OCI-LY1 (cell line): Measurements from ENCODE around the gene SAE1.

Source experiments
- H2AFZ ChIP-seq: fragments of 200-600 bp; sonication (generic), shearing (Covaris generic); 2 replicates; pipeline ENCODE4 v1.6.0; 2014; ENCODE audit warnings: antibody characterized with exemption, mild to moderate bottlenecking, low read length
- H3F3A ChIP-seq: fragments of 200-600 bp; sonication (generic), shearing (Covaris generic); 2 replicates; pipeline ENCODE4 v1.6.0; 2014; ENCODE audit warnings: mild to moderate bottlenecking, antibody characterized with exemption, low read length, moderate library complexity; ENCODE audit not compliant: insufficient read depth
- H3K27ac ChIP-seq: fragments of 200-600 bp; sonication (generic); 2 replicates; pipeline ENCODE4 v1.5.1; 2014; ENCODE audit warnings: low read length, mixed run types, mild to moderate bottlenecking, low read depth; ENCODE audit not compliant: poor library complexity, severe bottlenecking
- H3K27me3 ChIP-seq: fragments of 200-600 bp; sonication (generic); 2 replicates; pipeline ENCODE4 v1.6.0; 2014; ENCODE audit warnings: antibody characterized with exemption, mild to moderate bottlenecking, low read length, moderate library complexity; ENCODE audit not compliant: insufficient read depth
- H3K36me3 ChIP-seq: fragments of 200-600 bp; sonication (generic); 2 replicates; pipeline ENCODE4 v1.6.1; 2014; ENCODE audit warnings: mild to moderate bottlenecking, antibody characterized with exemption, low read length, moderate library complexity, mixed read lengths; ENCODE audit not compliant: insufficient read depth
- H3K4me1 ChIP-seq: fragments of 200-600 bp; sonication (generic); 2 replicates; pipeline ENCODE4 v1.5.1; 2014; ENCODE audit warnings: mild to moderate bottlenecking, low read length, moderate library complexity; ENCODE audit not compliant: insufficient read depth, severe bottlenecking
- H3K4me2 ChIP-seq: fragments of 200-600 bp; sonication (generic), shearing (Covaris generic); 2 replicates; pipeline ENCODE4 v1.6.1; 2014; ENCODE audit warnings: low read length
- H3K4me3 ChIP-seq: fragments of 200-600 bp; sonication (generic); 2 replicates; pipeline ENCODE4 v1.5.1; 2014; ENCODE audit warnings: low read length, low read depth, mild to moderate bottlenecking, mixed read lengths; ENCODE audit not compliant: poor library complexity, severe bottlenecking
- H3K79me2 ChIP-seq: fragments of 200-600 bp; shearing (Covaris generic); 2 replicates; pipeline ENCODE4 v1.6.1; 2016; ENCODE audit warnings: mixed run types, low read length, mixed read lengths; ENCODE audit not compliant: insufficient read depth
- H3K9ac ChIP-seq: fragments of 200-600 bp; sonication (generic), shearing (Covaris generic); 2 replicates; pipeline ENCODE4 v1.6.1; 2014; ENCODE audit warnings: mild to moderate bottlenecking, low read length, mixed read lengths
- H3K9me2 ChIP-seq: fragments of 200-600 bp; sonication (generic), shearing (Covaris generic); 2 replicates; pipeline ENCODE4 v1.6.1; 2014; ENCODE audit warnings: low read depth, mild to moderate bottlenecking, low read length, mixed read lengths
- H3K9me3 ChIP-seq: fragments of 200-600 bp; shearing (Covaris generic); 2 replicates; pipeline ENCODE4 v1.6.1; 2014; ENCODE audit warnings: low read length, mixed read lengths
- H4K20me1 ChIP-seq: fragments of 200-600 bp; sonication (generic), shearing (Covaris generic); 2 replicates; pipeline ENCODE4 v1.6.0; 2016; ENCODE audit warnings: mild to moderate bottlenecking, low read length; ENCODE audit not compliant: insufficient read depth
- EZH2 ChIP-seq: fragments of 200-600 bp; sonication (generic), shearing (Covaris generic); IDR thresholded peaks from 2 replicates; pipeline ENCODE4 v1.8.0; 2017; ENCODE audit warnings: borderline replicate concordance, mixed run types, mild to moderate bottlenecking, antibody characterized with exemption, low read length, moderate library complexity, mixed read lengths
- TF ChIP-seq, protein P1 (sequence below): fragments of 200-600 bp; sonication (generic), shearing (Covaris generic); IDR thresholded peaks from 2 replicates; pipeline ENCODE4 v1.5.1; 2017; ENCODE audit warnings: mild to moderate bottlenecking, antibody characterized with exemption, low read length, moderate library complexity, mixed read lengths

SAE1 gene

DNA sequence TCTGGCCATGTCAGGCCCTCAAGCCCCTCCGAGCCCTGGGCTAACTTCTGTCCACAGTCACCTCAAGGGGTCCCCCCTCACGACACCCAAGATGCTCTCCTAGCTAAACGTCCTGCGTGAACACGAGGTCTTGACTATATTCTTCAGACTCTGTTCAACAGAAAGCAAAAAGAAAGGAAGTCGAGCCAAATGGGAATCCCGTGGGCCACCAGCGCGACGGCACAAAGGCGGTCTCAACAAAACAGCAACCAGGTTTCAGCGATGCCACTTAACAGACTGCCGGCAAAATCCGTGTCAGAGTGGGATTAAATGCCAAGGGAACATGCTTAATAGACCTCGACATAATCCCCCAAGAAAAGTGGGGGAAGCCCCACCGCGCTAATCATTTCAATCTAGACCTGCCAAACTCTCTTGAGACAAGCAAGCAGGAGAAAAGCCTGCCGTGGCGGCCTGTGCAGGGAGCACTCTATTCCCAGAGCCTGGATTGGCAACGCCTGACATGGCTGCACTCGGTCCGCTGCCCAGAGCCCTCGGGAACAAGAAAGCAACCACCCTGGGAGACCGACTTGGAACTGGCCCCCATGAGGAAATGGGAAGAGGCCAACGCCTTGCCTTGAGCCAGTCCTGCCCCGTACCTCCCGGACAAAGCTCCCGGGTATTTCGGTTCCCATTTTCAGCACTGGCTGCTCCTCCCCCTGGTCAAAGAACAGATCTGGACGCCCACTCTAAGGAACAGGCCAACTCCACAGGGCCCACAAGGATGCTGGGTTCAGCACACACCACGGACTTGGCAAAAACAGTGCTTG is 33.0 kb upstream of the SAE1 start:
- Histone ChIP-seq H3K9me3 (no peaks in the 10 kb centered on the region), H3K9me2 (no peaks in the 10 kb centered on the region), H3K36me3 (peaks cover 64% of the 10 kb centered on the region), H4K20me1 (0 out of 2 replicates have a peak, but pooled peaks cover 3% of the 10 kb centered on the region), H3K27ac (no peak overlapping the region), H3K9ac (no peak overlapping the region), H3K27me3 (no peaks in the 10 kb centered on the region), H3K4me2 (no peak overlapping the region), H3K4me1 (peaks cover 30% of the 10 kb centered on the region), H3F3A (no peaks in the 10 kb centered on the region), H2AFZ (no peak overlapping the region), H3K79me2 (peaks cover 77% of the 10 kb centered on the region), H3K4me3 (no peak overlapping the region)
- TF ChIP-seq, protein P1, sequence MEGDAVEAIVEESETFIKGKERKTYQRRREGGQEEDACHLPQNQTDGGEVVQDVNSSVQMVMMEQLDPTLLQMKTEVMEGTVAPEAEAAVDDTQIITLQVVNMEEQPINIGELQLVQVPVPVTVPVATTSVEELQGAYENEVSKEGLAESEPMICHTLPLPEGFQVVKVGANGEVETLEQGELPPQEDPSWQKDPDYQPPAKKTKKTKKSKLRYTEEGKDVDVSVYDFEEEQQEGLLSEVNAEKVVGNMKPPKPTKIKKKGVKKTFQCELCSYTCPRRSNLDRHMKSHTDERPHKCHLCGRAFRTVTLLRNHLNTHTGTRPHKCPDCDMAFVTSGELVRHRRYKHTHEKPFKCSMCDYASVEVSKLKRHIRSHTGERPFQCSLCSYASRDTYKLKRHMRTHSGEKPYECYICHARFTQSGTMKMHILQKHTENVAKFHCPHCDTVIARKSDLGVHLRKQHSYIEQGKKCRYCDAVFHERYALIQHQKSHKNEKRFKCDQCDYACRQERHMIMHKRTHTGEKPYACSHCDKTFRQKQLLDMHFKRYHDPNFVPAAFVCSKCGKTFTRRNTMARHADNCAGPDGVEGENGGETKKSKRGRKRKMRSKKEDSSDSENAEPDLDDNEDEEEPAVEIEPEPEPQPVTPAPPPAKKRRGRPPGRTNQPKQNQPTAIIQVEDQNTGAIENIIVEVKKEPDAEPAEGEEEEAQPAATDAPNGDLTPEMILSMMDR: no peak
- no peak for TF ChIP-seq EZH2

DNA sequence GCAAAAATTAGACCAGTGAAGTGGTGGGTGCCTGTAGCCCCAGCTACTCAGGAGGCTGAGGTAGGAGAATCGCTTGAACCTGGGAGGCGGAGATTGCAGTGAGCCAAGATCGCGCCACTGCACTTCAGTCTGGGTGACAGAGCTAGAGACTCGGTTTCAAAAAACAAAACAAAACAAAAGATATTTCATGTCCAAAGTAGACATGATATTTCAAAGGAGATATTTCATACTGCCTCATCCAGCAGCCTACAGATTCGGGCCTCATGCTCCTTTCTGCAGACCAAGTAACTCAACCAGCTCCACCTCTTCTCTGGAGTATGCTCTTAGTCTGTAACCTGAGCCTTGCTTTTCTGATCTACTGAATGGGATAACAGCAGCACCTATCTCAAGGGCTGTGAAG is 32.0 kb upstream of the SAE1 start:
- H3K4me2 ChIP-seq: no peak overlapping the region
- 0 out of 2 replicates have a peak, but pooled peaks cover 3% of the 10 kb centered on the region for H4K20me1 ChIP-seq
- H3K9me2 ChIP-seq: no peaks in the 10 kb centered on the region
- no peak overlapping the region for H3K27ac ChIP-seq
- H3K9ac ChIP-seq: no peak overlapping the region
- H3K36me3 ChIP-seq: peaks cover 59% of the 10 kb centered on the region
- no peak overlapping the region for H2AFZ ChIP-seq
- peaks cover 83% of the 10 kb centered on the region for H3K79me2 ChIP-seq
- no peaks in the 10 kb centered on the region for H3K9me3 ChIP-seq
- no peak for TF ChIP-seq EZH2
- TF ChIP-seq, protein P1: no peak
- no peaks in the 10 kb centered on the region for H3K27me3 ChIP-seq
- no peaks in the 10 kb centered on the region for H3F3A ChIP-seq
- H3K4me1 ChIP-seq: peaks cover 29% of the 10 kb centered on the region
- H3K4me3 ChIP-seq: no peak overlapping the region

GRCh38 chr19:47099576-47100050 is 31.0 kb upstream of the SAE1 start:
- Histone ChIP-seq H3F3A (no peaks in the 10 kb centered on the region), H3K27me3 (no peaks in the 10 kb centered on the region), H3K9me3 (no peaks in the 10 kb centered on the region), H3K9me2 (no peaks in the 10 kb centered on the region), H3K79me2 (peaks cover 92% of the 10 kb centered on the region), H4K20me1 (no peaks in the 10 kb centered on the region), H2AFZ (no peak overlapping the region), H3K4me2 (no peak overlapping the region), H3K4me1 (peaks cover 19% of the 10 kb centered on the region), H3K36me3 (peaks cover 53% of the 10 kb centered on the region; the same call in 1 of the 2 replicates), H3K27ac (no peak overlapping the region), H3K4me3 (no peak overlapping the region), H3K9ac (no peak overlapping the region)
- TF ChIP-seq EZH2: no peak
- TF ChIP-seq, protein P1: no peak
